HG03159 (cell line): ENCODE data around the gene STX4.
"Not testable (repeated sequence)": the region's sequence is repeated elsewhere in the genome, so short reads cannot be mapped to it uniquely, and the experiment has no call there.

ENCODE experiments used
- ATAC-seq: cut with Tn5 transposase; IDR thresholded peaks from one replicate; pipeline ENCODE4 v1.9.1; 2021; ENCODE audit warnings: mild to moderate bottlenecking, moderate library complexity; ENCODE audit not compliant: unreplicated experiment

The STX4 gene

DNA sequence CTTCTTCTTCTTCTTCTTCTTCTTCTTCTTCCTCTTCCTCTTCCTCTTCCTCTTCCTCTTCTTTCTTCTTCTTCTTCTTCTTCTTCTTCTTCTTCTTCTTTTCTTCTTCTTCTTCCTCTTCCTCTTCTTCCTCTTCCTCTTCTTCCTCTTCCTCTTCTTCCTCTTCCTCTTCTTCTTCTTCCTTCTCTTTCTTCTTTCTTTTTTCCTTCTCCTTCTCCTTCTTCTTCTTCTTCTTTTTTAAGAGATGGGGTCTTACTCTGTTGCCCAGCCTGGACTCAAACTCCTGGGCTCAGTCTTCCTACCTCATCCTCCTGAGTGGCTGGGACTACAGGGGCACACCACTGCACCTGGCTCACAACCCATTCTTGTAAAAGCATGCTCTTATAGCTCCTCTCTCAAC is 20.1 kb upstream of the STX4 start:
- ATAC-seq, result not testable (repeated sequence)

DNA sequence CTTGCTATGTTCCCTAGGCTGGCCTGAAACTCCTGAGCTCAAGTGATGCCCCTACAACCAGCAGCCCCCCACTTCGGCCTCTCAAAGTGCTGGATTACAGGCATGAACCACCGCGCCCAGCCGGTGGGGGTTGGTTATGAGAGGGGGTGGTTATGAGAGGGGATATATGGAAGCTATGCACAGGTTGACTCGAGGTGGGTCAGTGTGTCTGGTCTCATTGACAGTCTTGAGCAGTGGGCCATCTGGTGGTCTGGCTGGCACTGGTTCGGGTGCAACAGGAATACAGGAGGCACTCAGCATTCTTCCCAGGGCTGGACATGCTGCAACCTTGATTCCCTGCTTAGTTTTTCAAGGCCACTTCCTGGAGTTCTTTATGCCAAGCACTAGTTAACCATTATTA is 17.3 kb upstream of the STX4 start:
- ATAC-seq, result no peak

DNA sequence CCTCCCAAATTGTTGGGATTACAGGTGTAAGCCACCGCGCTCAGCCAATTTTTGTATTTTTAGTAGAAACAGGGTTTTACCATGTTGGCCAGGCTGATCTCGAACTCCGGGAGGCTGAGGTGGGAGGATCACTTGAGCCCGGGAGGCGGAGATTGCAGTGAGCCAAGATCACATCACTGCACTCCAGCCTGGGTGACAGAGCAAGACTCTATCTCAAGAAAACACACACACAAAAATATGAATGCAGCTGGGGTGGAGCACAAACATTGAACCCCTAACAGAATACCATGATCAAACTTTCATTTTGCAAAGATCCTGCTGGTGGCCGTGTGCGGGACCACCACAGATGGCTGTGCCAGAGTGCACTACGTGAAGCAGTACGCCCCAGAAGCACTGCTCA is 15.6 kb upstream of the STX4 start:
- not testable (repeated sequence) for ATAC-seq

DNA sequence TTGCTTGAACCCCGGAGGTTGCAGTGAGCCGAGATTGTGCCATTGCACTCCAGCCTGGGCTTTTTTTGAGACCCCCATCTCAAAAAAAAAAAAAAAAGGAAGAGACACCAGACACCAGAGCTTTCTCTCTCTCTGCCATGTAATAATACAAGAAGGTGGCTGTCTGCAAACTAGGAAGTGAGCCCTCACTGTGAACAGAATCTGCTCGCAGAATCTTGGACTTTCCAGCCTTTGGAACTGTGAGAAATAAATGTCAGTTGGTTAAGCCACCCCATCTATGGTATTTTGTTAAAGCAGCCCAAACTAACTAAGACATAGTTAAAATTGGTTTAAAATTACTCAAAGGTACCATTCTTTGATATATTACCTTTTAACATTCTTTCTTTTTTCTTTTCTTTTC is 12.8 kb upstream of the STX4 start:
- ATAC-seq, result no peak

DNA sequence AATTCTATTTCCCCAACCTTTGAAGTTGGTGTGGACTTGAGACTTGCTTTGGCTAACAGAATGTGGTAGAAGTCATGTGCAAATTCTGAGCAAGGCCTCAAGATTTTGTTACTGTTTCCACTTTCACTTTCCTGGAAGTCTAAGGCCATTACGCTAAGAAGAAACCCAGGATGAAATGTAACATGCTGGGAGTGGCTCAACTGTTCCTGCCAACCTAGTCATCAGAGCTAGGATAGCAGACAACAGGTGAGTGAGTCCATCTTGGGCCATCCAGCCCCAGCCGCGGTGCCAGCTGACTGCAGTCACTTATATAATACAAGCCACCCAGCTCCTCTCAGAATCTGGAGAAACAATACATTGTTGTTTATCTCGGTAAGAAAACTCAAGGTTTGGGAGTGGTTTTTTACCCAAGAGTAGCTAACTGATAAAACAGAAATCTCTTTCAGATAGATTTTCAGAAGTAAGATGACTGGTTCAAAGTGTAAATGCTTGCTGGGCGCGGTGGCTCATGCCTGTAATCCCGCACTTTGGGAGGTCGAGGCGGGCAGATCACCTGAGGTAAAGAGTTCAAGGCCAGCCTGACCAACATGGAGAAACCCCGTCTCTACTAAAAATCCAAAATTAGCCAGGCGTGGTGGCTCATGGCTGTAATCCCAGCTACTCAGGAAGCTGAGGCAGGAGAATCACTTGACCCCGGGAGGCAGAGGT is 10.7 kb upstream of the STX4 start:
- no peak for ATAC-seq

DNA sequence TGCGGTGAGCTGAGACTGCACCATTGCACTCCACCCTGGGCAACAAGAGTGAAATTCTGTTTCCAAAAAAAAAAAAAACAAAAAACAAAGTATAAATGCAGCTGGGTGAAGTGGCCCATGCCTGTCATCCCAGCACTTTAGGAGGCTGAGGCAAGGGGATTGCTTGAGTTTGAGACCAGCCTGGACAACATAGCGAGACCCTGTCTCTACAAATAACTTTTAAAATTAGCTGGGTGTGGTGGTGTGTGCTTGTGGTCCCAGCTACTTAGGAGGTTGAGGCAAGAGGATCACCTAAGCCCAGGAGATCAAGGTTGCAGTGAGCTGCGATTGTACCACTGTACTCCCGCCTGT is 10.1 kb upstream of the STX4 start:
- ATAC-seq, result no peak

DNA sequence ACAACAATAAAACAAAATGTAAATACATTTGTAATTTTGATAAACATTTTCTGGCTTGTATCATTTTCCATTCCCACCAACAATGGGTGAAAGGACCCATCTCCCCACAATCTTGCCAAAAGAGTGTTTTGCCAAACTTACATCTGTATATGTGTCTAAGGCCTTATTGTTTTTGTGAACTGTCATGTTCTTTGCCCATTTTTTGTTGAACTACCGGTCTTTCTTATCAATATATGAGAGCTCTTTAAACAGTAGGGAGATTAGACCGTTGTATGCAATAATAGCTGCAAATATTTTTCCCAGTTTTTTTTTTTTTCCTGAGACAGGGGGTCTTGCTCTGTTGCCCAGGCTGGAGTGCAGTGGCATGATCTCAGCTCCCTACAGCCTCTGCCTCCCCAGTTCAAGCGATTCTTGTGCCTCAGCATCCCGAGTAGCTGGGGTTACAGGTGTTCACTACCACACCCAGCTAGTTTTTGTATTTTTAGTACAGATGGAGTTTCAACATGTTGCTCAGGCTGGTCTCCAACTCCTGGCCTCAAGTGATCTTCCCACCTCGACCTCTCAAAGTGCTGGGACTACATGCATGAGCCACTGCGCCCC is 9.6 kb upstream of the STX4 start:
- ATAC-seq, result no peak

DNA sequence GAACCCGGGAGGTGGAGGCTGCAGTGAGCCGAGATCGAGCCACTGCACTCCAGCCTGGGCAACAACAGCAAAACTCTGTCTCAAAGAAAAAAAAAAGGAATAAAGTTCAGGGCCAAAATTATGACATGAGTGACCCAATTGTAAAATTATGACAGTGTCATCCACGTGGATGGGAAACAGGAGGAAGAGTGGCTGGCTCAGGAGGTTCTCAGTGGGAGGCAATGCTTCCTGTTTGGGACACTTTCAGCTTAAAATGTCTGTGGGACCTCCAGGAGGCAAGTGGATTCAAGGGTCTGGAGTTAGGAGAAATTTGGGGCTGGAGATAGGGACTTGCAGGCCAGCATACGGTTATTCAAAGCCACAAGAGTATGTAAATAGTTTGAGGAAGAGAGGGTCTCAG is 8.0 kb upstream of the STX4 start:
- ATAC-seq, result no peak

DNA sequence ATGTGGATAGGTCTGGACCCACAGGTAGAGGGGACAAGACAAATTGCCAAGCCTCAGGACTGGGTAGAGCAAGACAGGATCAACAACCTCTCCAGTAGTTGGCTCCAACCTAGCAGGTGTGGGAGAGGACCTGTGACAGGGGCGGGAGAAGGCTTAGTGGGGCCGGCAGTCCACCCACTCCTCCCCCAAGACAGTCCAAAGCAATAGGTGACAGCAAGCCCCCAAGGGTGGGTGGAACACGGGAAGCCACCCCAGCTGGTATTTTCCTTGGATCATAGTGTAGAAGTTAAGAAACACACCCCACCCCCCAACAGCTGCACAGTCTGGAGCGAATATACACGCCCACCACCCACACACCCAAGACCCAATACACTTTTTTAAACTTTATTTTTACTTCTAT is 4.1 kb upstream of the STX4 start:
- no peak for ATAC-seq

DNA sequence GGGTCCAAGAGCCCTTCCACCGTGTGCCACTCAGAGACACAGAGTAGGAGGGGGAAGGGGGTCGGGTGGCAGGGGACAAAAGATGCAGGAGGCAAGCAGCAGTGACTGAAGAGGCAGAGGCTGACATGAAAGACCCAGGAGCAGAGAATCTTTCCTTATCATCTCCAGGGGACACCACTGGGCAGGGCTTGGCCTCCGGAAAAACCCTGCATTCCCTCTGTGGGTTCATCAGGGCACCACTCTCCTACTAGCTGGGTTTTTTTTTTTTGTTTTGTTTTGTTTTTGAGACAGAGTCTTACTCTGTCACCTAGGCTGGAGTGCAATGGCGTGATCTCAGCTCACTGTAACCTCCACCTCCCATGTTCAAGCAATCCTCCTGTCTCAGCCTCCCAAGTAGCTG is 2.1 kb upstream of the STX4 start:
- no peak for ATAC-seq

DNA sequence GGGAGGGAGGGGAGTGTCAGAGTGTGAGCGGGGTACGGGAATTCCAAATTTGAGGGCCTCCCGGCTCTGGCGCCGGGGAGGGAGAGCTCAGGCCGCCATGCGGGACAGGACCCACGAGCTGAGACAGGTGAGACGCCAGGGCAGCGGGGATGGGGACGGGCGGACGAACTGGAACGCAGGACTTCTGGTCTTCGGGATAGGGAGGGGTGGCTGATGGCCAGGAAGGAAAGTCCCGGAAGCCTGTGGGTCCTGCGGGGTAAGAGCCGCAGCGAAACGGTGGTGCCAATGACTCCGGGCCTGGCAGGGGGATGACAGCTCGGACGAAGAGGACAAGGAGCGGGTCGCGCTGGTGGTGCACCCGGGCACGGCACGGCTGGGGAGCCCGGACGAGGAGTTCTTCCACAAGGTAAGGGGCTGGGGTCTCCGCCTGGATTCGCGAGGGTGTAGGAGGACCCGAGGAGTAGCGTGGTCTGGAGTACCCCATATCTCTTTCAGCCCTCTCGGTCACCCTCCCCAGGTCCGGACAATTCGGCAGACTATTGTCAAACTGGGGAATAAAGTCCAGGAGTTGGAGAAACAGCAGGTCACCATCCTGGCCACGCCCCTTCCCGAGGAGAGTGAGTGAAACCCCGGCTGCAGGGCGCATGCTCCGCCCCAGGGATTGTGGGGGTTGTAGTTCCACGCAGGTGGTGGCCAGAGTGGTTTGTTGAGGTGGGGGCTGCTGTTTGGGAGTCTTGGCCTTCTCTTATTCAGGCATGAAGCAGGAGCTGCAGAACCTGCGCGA is 543 bp downstream of the STX4 start:
- ATAC-seq, result peak; percentile 53

DNA sequence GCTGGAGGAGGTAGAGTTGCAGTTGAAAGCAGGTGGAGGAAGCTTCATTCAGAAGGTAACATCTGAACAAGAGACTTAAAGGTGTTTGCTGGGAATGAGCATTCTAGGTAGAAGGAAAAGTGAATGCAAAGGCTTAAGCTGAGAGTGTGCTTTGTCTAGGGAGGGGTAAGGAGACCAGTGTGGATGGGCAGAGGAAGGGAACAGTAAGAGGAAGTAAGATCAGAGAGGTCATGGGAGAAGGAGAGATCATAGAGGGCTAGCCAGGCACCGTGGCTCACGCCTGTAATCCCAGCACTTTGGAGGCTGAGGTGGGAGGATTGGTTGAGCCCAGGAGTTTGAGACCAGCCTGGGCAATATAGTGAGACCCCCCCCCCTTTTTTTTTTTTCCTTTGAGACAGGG is 3.3 kb downstream of the STX4 start:
- ATAC-seq, result no peak

DNA sequence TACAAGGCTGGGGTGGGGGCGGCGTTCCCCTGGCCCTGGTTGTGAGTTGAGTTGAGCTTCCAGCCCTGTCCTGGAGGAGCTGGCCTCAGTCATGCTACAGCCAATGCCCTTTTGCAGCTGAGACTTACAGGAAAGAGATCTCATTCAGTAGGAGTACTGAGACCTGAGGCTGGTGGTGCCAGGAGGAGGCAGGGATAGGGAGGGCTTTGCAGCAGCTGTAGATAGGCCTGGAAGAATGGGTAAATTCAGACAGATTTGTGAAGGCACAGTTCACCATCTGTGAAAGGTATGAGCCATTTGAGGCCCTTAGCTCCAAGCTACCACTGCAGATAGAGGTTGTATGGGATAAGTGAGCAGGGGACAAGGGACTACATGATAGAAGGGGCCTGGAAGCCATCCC is 5.6 kb downstream of the STX4 start:
- ATAC-seq, result no peak

DNA sequence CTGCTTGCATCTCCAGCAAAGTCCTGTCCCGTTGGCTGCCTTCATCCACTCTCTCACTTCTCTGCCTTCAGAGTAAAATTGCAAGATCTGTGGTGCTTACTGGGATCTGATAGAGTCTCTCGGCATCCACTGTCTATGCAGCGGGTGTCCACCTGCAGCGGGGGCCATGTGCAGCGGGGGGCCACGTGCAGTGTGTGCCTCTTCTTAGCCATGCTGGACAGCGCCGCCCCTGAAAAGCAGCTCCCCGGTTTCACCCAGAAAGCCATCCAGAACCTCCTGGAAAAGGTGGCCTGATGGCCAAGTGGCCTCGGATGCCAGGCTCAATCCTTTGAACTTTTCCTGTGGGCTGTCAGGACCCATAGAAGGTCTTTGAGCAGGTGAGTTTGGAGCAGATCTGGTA is 9.5 kb downstream of the STX4 start:
- no peak for ATAC-seq

DNA sequence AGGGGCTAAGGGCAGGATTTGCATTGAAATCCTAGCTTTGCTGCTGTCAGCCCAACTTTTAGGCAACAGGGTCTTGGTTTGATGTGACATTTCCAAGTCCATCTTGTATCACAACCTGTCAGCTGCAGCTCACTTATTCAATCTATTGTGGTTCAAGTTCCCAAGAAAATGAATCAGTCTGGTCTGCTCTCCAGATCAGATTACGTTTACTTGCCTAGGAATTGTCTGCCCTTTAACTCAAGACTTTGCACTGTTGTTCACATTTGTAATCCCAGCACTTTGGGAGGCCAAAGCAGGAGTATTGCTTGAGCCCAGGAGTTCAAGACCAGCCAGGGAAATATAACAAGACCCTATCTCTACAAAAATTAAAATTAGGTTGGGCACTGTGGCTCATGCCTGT is 10.0 kb downstream of the STX4 start:
- ATAC-seq, result no peak

DNA sequence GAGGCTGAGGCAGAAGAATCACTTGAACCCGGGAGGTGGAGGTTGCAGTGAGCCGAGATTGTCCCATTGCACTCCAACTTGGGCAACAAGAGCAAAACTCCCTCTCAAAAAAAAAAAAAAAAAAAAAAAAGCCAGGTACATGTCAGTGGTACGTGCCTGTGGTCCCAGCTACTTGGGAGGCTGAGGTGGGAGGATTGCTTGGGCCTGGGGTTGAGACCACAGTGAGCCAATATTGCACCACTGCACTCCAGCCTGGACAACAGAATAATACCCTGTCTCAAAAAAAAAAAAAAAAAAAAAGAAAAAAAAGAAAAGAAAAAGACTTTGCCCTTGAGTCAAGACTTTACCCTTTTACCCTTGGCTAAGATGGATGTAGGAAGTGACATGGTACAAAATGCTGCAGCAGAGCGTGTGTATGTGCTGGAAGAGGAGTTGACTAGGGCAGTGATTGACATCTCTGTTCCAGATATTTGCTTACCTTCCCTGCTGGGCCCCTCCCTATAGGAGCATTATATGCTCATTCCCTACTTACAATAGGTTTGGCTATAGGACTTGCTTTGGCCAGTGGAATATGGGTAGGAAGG is 10.6 kb downstream of the STX4 start:
- no peak for ATAC-seq

DNA sequence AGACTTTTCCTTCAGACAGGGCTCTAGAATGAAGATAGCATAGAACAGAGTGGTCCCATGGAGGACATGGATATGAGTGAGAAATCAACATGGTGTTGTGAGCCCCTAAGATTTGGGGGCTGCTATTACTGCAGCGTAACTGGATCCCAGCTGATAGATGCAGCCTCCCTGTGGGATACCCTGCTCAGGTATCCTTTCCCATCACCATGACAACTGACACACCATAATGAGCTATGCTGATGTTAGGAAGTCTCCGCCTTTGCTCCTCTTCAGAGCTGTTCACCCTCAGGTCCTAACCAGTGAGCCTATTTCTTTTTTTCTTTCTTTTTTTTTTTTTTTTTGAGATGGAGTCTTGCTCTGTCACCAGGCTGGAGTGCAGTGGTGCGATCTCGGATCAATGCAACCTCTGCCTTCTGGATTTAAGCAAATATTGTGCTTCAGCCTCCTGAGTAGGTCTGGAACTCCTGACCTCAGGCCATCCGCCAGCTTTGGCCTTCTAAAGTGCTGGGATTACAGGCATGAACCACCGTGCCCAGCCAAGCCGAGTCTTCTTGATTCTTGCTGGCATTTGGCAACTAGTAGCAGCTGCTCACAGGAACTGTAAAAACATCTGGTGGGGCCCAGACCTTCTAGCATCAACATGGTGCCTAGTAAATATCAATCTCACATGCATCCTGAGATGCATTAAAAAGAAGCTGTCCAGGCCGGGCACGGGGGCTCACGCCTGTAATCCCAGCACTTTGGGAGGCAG is 17.1 kb downstream of the STX4 start:
- ATAC-seq, result no peak

DNA sequence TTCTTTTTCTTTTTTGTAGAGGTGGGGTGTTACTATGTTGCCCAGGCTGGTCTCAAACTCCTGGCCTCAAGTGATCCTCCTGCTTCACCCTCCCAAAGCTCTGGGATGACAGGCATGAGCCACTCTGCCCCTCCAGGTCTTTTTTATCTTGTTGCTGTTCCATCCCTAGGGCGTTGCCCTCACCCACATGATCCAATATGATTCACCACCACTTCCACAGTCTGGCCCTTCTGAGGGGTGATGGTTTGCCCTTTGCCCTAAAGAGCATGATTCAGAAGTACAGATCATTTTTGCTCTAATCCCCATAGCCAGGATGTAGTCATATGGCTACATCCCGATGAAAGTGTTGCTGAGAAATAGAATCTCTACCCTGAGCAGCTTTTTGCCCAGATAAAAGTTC is 18.8 kb downstream of the STX4 start:
- ATAC-seq, result no peak

DNA sequence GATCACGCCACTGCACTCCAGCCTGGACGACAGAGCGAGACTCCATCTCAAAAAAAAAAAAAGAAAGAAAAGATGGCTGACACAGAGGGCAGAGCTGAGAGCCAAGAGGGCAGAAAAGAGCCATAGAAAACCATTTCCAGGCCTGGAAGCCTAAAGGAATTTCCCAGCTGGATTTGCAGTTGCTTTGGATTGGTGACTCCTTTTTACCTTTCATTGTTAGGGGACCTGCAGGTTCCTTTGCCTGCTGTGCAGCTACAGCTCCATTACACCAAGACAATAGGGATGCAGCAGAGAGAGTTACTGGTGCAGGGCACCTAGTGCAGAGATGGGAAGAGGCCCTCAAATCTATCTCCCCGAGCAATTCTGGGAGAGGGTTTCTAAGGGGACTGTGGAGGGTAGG is 22.3 kb downstream of the STX4 start:
- ATAC-seq, result no peak

DNA sequence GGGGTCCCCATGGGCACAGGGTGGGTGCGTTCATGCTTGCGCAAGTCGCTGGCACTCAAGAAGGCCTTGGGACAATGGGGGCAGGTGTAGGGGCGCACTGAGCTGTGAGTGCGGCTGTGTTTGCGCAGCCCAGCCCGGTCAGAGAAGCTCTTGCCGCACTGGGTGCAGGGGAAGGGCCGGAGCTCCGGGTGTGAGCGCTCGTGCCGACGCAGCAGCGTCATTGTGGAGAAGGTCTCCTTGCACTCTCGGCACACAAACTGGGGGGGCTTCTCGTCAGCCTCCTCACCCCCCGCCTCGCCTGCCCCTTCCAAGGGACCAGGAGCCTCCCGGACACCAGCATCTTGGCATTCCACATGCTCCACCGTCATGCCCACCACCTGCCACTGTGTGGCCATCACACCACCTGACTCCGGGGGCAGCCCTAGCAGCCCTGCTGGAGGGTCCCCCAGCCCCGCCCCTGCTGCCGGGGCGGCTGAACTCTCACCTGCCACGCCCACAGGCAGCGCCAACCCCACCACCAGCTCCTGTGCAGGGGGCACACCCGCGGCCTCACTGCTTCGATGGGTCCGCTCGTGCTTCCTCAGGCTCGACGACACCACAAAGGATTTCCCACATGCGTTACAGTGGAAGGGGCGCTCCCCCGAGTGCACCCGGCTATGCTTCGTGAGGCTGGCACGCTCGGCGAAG is 27.9 kb downstream of the STX4 start:
- ATAC-seq, result no peak
